IgD-negative memory B cell (primary cell): Measurements from ENCODE around the gene ELP2. TPM values are rescaled to one million over a fixed set of nuclear protein-coding genes. Genes with fewer than 3 reads are reported as not detected.
A peak's percentile ranks its signal among the peaks of the same experiment; 100 is the strongest.
"Not testable (repeated sequence)": the region's sequence is repeated elsewhere in the genome, so short reads cannot be mapped to it uniquely, and the experiment has no call there.

Experiments
- H3K27ac Mint-ChIP-seq, 3 donors: one replicate each; pipeline ENCODE4 v1.8.0; 2020 to 2022; ENCODE audit warnings: mild to moderate bottlenecking in 3 of 3, mixed read lengths in 3 of 3, moderate library complexity in 1 of 3
- H3K27me3 Mint-ChIP-seq: one replicate; pipeline ENCODE4 v1.8.0; 2021; ENCODE audit warnings: mixed read lengths
- H3K36me3 Mint-ChIP-seq: one replicate; pipeline ENCODE4 v1.8.0; 2020; ENCODE audit warnings: mild to moderate bottlenecking, mixed read lengths
- H3K4me1 Mint-ChIP-seq, 3 donors: one replicate each; pipeline ENCODE4 v1.8.0; 2020 to 2022; ENCODE audit warnings: mixed read lengths in 3 of 3, mild to moderate bottlenecking in 1 of 3
- H3K4me3 Mint-ChIP-seq, 4 donors: one replicate each; pipeline ENCODE4 v1.8.0; 2020 to 2022; ENCODE audit warnings: mild to moderate bottlenecking in 4 of 4, mixed read lengths in 4 of 4, moderate library complexity in 3 of 4
- H3K9me3 Mint-ChIP-seq, 3 donors: one replicate each; pipeline ENCODE4 v1.8.0; 2020 to 2021; ENCODE audit warnings: mixed read lengths in 3 of 3, mild to moderate bottlenecking in 1 of 3
- polyA plus RNA-seq: library from polyadenylated mRNA; unstranded; fragments of 300-500 nt; fragmentation: Illumina TruSeq; gene quantifications from one replicate; pipeline ENCODE4 v1.2.3, GENCODE V29; 2021

The ELP2 gene, protein sequence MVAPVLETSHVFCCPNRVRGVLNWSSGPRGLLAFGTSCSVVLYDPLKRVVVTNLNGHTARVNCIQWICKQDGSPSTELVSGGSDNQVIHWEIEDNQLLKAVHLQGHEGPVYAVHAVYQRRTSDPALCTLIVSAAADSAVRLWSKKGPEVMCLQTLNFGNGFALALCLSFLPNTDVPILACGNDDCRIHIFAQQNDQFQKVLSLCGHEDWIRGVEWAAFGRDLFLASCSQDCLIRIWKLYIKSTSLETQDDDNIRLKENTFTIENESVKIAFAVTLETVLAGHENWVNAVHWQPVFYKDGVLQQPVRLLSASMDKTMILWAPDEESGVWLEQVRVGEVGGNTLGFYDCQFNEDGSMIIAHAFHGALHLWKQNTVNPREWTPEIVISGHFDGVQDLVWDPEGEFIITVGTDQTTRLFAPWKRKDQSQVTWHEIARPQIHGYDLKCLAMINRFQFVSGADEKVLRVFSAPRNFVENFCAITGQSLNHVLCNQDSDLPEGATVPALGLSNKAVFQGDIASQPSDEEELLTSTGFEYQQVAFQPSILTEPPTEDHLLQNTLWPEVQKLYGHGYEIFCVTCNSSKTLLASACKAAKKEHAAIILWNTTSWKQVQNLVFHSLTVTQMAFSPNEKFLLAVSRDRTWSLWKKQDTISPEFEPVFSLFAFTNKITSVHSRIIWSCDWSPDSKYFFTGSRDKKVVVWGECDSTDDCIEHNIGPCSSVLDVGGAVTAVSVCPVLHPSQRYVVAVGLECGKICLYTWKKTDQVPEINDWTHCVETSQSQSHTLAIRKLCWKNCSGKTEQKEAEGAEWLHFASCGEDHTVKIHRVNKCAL
- polyA plus RNA-seq, result 64.5 TPM

- peaks cover 2% of the 10 kb centered on the region for H3K36me3 Mint-ChIP-seq
- peaks cover 36 to 46% (median 36%) of the 10 kb centered on the region in 3 donors for H3K4me1 Mint-ChIP-seq
- no peaks in the 10 kb centered on the region for H3K9me3 Mint-ChIP-seq
- peak within 1 kb of the TSS; percentile 96 to 100 (median 98) for H3K4me3 Mint-ChIP-seq
- H3K27me3 Mint-ChIP-seq, result no peaks in the 10 kb centered on the region
- peak within 1 kb of the TSS; percentile 98 to 99 (median 99) for H3K27ac Mint-ChIP-seq
Observed at GRCh38 chr18:36129300-36130038, at the start of gene ELP2, which contains the start of gene SLC39A6. ELP2 (plus strand) TSS chr18:36129899; CDS start chr18:36129934, 35 bp downstream. SLC39A6 (minus strand) TSS chr18:36129340; CDS start chr18:36127007, 2,333 bp downstream.

GRCh38 chr18:36081118-36081517, 48.6 kb upstream of the ELP2 start:
- Mint-ChIP-seq H3K4me1 (peaks cover 11 to 19% (median 12%) of the 10 kb centered on the region in 3 donors), H3K9me3 (peaks cover 0 to 12% (median 6%) of the 10 kb centered on the region in 3 donors)
- not testable (repeated sequence) for H3K4me3 Mint-ChIP-seq, H3K36me3 Mint-ChIP-seq, H3K27me3 Mint-ChIP-seq, H3K27ac Mint-ChIP-seq

DNA sequence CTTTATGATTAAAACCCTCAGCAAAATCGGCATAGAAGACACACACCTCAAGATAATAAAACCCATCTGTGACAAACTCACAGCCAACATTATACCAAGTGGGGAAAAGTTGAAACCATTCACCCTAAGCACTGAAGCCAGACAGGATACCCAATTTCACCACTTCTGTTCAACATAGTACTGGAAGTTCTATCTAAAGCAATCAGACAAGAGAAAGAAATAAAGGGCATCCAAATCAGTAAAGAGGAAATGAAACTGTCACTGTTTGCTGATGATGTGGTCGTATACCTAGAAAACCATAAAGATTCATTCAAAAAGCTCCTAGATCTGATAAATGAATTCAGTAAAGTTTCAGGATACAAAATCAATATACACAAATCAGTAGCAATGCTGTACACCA, 46.0 kb upstream of the ELP2 start:
- H3K9me3 Mint-ChIP-seq, result peaks cover 0 to 12% (median 6%) of the 10 kb centered on the region in 3 donors
- H3K27ac Mint-ChIP-seq, result no peak overlapping the region
- H3K4me3 Mint-ChIP-seq, result peak overlapping the region in 1 of 4 donors; percentile 6
- H3K27me3 Mint-ChIP-seq, result peaks cover 5% of the 10 kb centered on the region
- no peaks in the 10 kb centered on the region for H3K36me3 Mint-ChIP-seq
- peaks cover 19 to 20% (median 20%) of the 10 kb centered on the region in 3 donors for H3K4me1 Mint-ChIP-seq

DNA sequence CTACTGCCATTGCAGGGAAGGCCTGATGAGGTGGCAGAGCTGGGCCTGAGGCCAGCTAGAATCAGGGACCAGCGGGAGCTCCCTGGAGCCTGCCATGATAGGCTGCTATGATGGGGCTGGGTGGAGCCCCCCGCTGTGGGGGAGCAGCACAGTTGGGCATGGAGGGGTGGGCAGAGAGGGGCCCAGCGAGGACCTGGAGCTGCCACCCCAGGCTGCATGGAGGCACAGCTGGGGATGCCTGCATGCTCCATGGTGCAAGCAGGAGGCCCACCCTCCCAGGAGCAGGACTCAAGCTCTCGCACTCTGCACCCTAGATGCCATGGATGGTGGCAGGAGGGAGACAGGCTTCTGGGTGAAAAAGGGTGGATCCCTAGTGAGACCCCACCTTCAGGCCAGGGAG, 44.5 kb upstream of the ELP2 start:
- H3K4me3 Mint-ChIP-seq, result no peak overlapping the region
- H3K9me3 Mint-ChIP-seq, result peaks cover 0 to 12% (median 6%) of the 10 kb centered on the region in 3 donors
- peaks cover 19 to 20% (median 20%) of the 10 kb centered on the region in 3 donors for H3K4me1 Mint-ChIP-seq
- no peaks in the 10 kb centered on the region for H3K36me3 Mint-ChIP-seq
- H3K27me3 Mint-ChIP-seq, result peaks cover 5% of the 10 kb centered on the region
- no peak overlapping the region for H3K27ac Mint-ChIP-seq

GRCh38 chr18:36086186-36086585, 43.5 kb upstream of the ELP2 start:
- H3K9me3 Mint-ChIP-seq, result peaks cover 0 to 2% (median 2%) of the 10 kb centered on the region in 3 donors
- H3K4me1 Mint-ChIP-seq, result peaks cover 19 to 20% (median 20%) of the 10 kb centered on the region in 3 donors
- H3K27me3 Mint-ChIP-seq, result peaks cover 5% of the 10 kb centered on the region
- no peak overlapping the region for H3K4me3 Mint-ChIP-seq
- no peaks in the 10 kb centered on the region for H3K36me3 Mint-ChIP-seq
- no peak overlapping the region for H3K27ac Mint-ChIP-seq

- Mint-ChIP-seq H3K27me3 (peaks cover 3% of the 10 kb centered on the region), H3K27ac (no peak overlapping the region), H3K4me3 (no peak overlapping the region), H3K9me3 (peaks cover 0 to 2% (median 0%) of the 10 kb centered on the region in 3 donors), H3K4me1 (peaks cover 12 to 16% (median 14%) of the 10 kb centered on the region in 3 donors), H3K36me3 (no peaks in the 10 kb centered on the region)
Observed at GRCh38 chr18:36088256-36088655, 41.4 kb upstream of the ELP2 start.

DNA sequence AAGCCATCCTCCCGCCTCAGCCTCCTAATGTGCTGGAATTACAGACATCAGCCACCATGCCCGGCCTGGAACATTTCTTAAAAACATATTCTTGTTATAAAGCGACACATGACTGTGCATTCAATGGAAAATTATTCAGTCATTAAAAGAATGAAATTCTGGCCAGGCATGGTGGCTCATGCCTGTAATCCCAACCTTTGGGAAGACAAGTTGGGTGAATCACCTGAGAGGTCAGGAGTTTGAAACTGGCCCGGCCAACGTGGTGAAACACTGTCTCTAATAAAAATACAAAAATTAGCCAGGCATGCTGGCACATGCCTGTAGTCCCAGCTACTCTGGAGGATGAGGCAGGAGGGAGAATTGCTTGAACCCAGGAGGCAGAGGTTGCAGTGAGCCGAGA, 40.7 kb upstream of the ELP2 start:
- H3K27ac Mint-ChIP-seq, result no peak overlapping the region
- peak overlapping the region in 1 of 4 donors; percentile 31 for H3K4me3 Mint-ChIP-seq
- H3K27me3 Mint-ChIP-seq, result no peaks in the 10 kb centered on the region
- H3K36me3 Mint-ChIP-seq, result no peaks in the 10 kb centered on the region
- H3K9me3 Mint-ChIP-seq, result no peaks in the 10 kb centered on the region
- H3K4me1 Mint-ChIP-seq, result peaks cover 7 to 13% (median 8%) of the 10 kb centered on the region in 3 donors

DNA sequence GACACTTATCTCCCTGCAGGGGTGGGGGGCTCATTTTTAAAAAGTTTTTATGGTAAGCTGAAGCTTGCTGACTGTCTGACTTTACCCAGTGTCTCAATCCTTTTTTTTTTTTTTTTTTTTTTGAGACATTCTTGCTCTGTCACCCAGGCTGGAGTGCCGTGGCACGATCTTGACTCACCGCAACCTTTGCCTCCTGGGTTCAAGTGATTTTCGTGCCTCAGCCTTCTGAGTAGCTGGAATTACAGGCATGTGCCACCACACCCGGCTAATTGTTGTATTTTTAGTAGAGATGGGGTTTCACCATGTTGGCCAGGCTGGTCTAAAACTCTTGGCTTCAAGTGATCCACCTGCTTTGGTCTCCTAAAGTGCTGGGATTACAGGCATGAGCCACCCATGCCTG, 37.6 kb upstream of the ELP2 start:
- not testable (repeated sequence) for H3K36me3 Mint-ChIP-seq, H3K27me3 Mint-ChIP-seq, H3K4me1 Mint-ChIP-seq, H3K4me3 Mint-ChIP-seq, H3K27ac Mint-ChIP-seq, H3K9me3 Mint-ChIP-seq

GRCh38 chr18:36094431-36094830, 35.3 kb upstream of the ELP2 start:
- Mint-ChIP-seq H3K36me3 (no peaks in the 10 kb centered on the region), H3K27me3 (no peaks in the 10 kb centered on the region), H3K4me3 (no peak overlapping the region), H3K27ac (no peak overlapping the region), H3K9me3 (no peaks in the 10 kb centered on the region), H3K4me1 (peaks cover 0 to 6% (median 4%) of the 10 kb centered on the region in 3 donors)

- no peaks in the 10 kb centered on the region for H3K27me3 Mint-ChIP-seq
Observed at GRCh38 chr18:36095936-36096519, 33.7 kb upstream of the ELP2 start.

DNA sequence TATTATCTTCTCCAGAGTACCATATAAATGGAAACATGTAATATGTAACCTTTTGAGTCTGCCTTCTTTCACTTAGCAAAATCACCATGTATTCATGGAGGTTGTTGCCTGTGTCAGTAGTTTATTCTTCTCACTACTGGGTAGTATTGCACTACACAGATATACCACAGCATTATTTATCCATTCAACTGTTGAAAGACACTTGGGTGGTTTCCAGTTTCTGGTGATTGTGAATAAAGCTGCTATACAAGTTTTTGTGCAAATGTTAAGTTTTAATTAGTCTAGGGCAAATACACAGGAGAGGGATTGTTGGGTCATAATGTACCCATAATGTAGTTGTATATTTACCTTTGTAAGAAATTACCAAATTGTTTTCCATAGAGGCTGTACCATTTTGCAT, 32.7 kb upstream of the ELP2 start:
- Mint-ChIP-seq H3K27ac (no peak overlapping the region), H3K4me1 (peaks cover 0 to 6% (median 4%) of the 10 kb centered on the region in 3 donors), H3K4me3 (no peak overlapping the region), H3K9me3 (peaks cover 0 to under 1% (median 0%) of the 10 kb centered on the region in 3 donors), H3K27me3 (peaks cover 4% of the 10 kb centered on the region), H3K36me3 (no peaks in the 10 kb centered on the region)

More at GRCh38 chr18:36095936-36096519, 33.7 kb upstream of the ELP2 start:
- H3K36me3 Mint-ChIP-seq, result no peaks in the 10 kb centered on the region
- no peak overlapping the region for H3K4me3 Mint-ChIP-seq
- H3K27ac Mint-ChIP-seq, result no peak overlapping the region
- peaks cover 0 to 6% (median 4%) of the 10 kb centered on the region in 3 donors for H3K4me1 Mint-ChIP-seq
- no peaks in the 10 kb centered on the region for H3K9me3 Mint-ChIP-seq

DNA sequence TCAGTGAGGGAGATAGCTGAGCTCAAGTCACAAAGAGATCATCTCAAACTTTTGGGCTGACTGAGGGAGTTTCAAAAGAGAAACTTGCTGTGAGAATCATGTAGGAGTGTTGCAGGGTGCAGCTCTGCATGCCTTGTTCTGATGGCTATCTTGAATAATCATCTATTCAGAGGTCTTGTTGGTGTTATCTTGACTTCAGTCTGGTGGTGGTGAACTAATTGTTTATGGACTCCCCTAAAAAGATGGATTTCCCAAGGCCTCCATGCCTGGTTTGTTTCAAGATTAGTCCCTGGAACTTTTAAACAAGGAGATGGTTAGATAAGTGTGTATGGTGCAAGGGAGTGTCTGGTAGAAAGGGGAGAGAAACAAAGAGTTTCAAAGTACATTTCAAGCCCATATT, 30.4 kb upstream of the ELP2 start:
- H3K4me3 Mint-ChIP-seq, result no peak overlapping the region
- peaks cover 5% of the 10 kb centered on the region for H3K27me3 Mint-ChIP-seq
- no peak overlapping the region for H3K27ac Mint-ChIP-seq
- H3K4me1 Mint-ChIP-seq, result peaks cover 0 to 4% (median 0%) of the 10 kb centered on the region in 3 donors
- H3K9me3 Mint-ChIP-seq, result peaks cover 0 to 5% (median 0%) of the 10 kb centered on the region in 3 donors
- H3K36me3 Mint-ChIP-seq, result peaks cover 2% of the 10 kb centered on the region

- Mint-ChIP-seq H3K27ac (no peak overlapping the region), H3K36me3 (peaks cover 2% of the 10 kb centered on the region), H3K9me3 (peaks cover 0 to 8% (median 0%) of the 10 kb centered on the region in 3 donors)
Observed at GRCh38 chr18:36101943-36102342, 27.8 kb upstream of the ELP2 start.

DNA sequence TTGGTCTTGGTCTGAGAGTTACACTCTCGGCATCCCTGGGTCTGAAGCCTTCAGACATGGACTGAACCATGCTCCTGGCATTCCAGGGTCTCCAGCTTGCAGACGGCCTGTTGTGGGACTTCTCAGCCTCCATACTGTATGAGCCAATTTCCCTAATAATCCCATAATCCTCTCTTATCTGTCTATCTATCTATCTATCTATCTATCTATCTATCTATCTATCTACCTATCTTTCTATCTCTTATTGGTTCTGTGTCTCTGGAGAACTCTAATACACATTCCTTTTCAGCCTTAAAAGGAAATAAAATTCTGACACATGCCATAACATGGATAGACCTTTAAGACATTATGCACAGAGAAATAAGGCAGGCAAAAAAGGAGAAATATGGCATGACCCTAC, 24.9 kb upstream of the ELP2 start:
- Mint-ChIP-seq H3K4me3 (no peak overlapping the region), H3K4me1 (no peaks in the 10 kb centered on the region), H3K36me3 (peaks cover 6% of the 10 kb centered on the region), H3K27ac (no peak overlapping the region), H3K9me3 (peaks cover 0 to 8% (median 0%) of the 10 kb centered on the region in 3 donors), H3K27me3 (peaks cover 5% of the 10 kb centered on the region)

More at GRCh38 chr18:36101943-36102342, 27.8 kb upstream of the ELP2 start:
- no peaks in the 10 kb centered on the region for H3K4me1 Mint-ChIP-seq
- no peak overlapping the region for H3K4me3 Mint-ChIP-seq
- peaks cover 5% of the 10 kb centered on the region for H3K27me3 Mint-ChIP-seq
